Spleen (tissue), 7 donors: ENCODE data around the gene PXDN.

Experiments used
- CTCF ChIP-seq, 11 experiments: fragments of 200-600 bp in 7 of 11; fragments of 450-650 bp in 4 of 11; sonication (generic) in 4 of 11; IDR thresholded peaks in 8 of 11; conservative IDR thresholded peaks in 3 of 11; 1 replicate in 7 of 11; 2 replicates in 4 of 11; pipeline versions ENCODE4 v1.4.0 to v1.8.0; 2016 to 2021; ENCODE audit warnings: antibody characterized with exemption in 11 of 11, inconsistent platforms in 4 of 11, mild to moderate bottlenecking in 1 of 11
- POLR2AphosphoS5 ChIP-seq, 3 donors: sonication (generic); formaldehyde crosslinking; IDR thresholded peaks; one replicate each; pipeline ENCODE4 v1.5.1; 2017; ENCODE audit warnings: antibody characterized with exemption in 3 of 3
- donor health status: DM: no; HTN: no; CAD: no; lungs with moderate emphysema.
- donor health status: DM: no; HTN: no; CAD: no.
- donor health status: DM: no; HTN: no; CAD: no.

GRCh38 chr2:1603521-1603920 lies 140.8 kb downstream of the PXDN start:
- TF ChIP-seq POLR2AphosphoS5 (IDR thresholded peaks at IDR 0.05) (no peak), CTCF (IDR thresholded peaks at IDR 0.05 in 8 of 11, conservative IDR thresholded peaks at IDR 0.05 in 3 of 11) (no peak)
